Panc1 (cell line): ENCODE data around the gene PPFIA4. TPM values are rescaled to one million over a fixed set of nuclear protein-coding genes. Genes with fewer than 3 reads are reported as not detected.

Source experiments
- ATAC-seq: fragments of 200-7000 bp; cut with Tn5 transposase; 2 replicates; pipeline ENCODE4 v1.9.1; 2020; ENCODE audit warnings: mild to moderate bottlenecking, moderate library complexity
- BruUV-seq: library from RNA; stranded (reverse); fragments of 400-500 nt; replicated peaks from 2 replicates; lab custom pipeline; 2021; lab: Mats Ljungman, UMichigan
- CTCF ChIA-PET: fragments of 300-600 bp; sonication (Branson Sonifier 250); formaldehyde crosslinking; loops from one replicate; lab custom pipeline; 2022; ENCODE audit warnings: antibody characterized with exemption; lab: Charles Lee
- POLR2A ChIA-PET: fragments of 300-600 bp; sonication (Branson Sonifier 250); formaldehyde crosslinking; loops from one replicate; lab custom pipeline; 2022; ENCODE audit warnings: antibody characterized with exemption; lab: Charles Lee
- DNase-seq: peaks from one replicate; pipeline ENCODE4 v3.0.0-alpha.2; 2010; ENCODE audit warnings: low read depth, low spot score
- H3K27ac ChIP-seq: 2 replicates; pipeline ENCODE4 v1.5.1; 2011; ENCODE audit warnings: mild to moderate bottlenecking, low read length, inconsistent platforms
- H3K27me3 ChIP-seq: fragments of 200-500 bp; sonication (Bioruptor generic); 2 replicates; pipeline ENCODE4 v1.6.0; 2014; ENCODE audit warnings: low read length, inconsistent platforms; ENCODE audit not compliant: control insufficient read depth, insufficient read depth
- H3K36me3 ChIP-seq: fragments of 200-500 bp; sonication (Bioruptor generic); 2 replicates; pipeline ENCODE4 v1.5.1; 2014; ENCODE audit warnings: inconsistent platforms, mild to moderate bottlenecking, low read length, moderate library complexity; ENCODE audit not compliant: control insufficient read depth, insufficient read depth
- H3K4me1 ChIP-seq: 2 replicates; pipeline ENCODE4 v1.5.1; 2011; ENCODE audit warnings: inconsistent platforms, mild to moderate bottlenecking, low read length, moderate library complexity; ENCODE audit not compliant: control insufficient read depth, insufficient read depth
- H3K4me3 ChIP-seq, 2 experiments: 2 replicates each; pipeline ENCODE4 v1.5.1; 2011 to 2012; ENCODE audit warnings: low read depth in 2 of 2, low read length in 2 of 2, mild to moderate bottlenecking in 2 of 2, inconsistent platforms in 1 of 2, moderate library complexity in 1 of 2
- H3K9me3 ChIP-seq: fragments of 200-500 bp; sonication (Bioruptor generic); 2 replicates; pipeline ENCODE4 v1.5.1; 2014; ENCODE audit warnings: low read depth, mild to moderate bottlenecking, inconsistent platforms, low read length, moderate library complexity; ENCODE audit not compliant: control insufficient read depth, insufficient read depth
- CTCF ChIP-seq: fragments of 450-650 bp; IDR thresholded peaks from 2 replicates; pipeline ENCODE4 v1.5.1; 2017; ENCODE audit warnings: mild to moderate bottlenecking
- POLR2AphosphoS5 ChIP-seq: IDR thresholded peaks from 2 replicates; pipeline ENCODE4 v1.6.1; 2012; ENCODE audit warnings: mild to moderate bottlenecking, low read depth, low read length, moderate library complexity
- REST ChIP-seq, 2 experiments: IDR thresholded peaks; 2 replicates each; pipeline ENCODE4 v1.6.1; 2011 to 2012; ENCODE audit warnings: low read depth in 2 of 2, control low read depth in 1 of 2, low read length in 1 of 2, mild to moderate bottlenecking in 1 of 2, moderate library complexity in 1 of 2; ENCODE audit not compliant: insufficient read depth in 1 of 2
- SIN3A ChIP-seq: IDR thresholded peaks from 2 replicates; pipeline ENCODE4 v1.6.1; 2012; ENCODE audit warnings: low read depth, mild to moderate bottlenecking, low read length, moderate library complexity, borderline replicate concordance; ENCODE audit not compliant: insufficient read depth
- TCF7L2 ChIP-seq: IDR thresholded peaks from 2 replicates; pipeline ENCODE4 v1.6.1; 2011; ENCODE audit warnings: mild to moderate bottlenecking, low read depth, low read length, inconsistent platforms
- in situ Hi-C: cut with HindIII; loops from 2 replicates; pipeline ENCODE4 v1.10.0; 2016; ENCODE audit warnings: low sequenced_read_pairs, low pct_unique_long_range_greater_than_20kb
- intact Hi-C: fragments of 100-400 bp; cut with micrococcal nuclease; formaldehyde crosslinking; loops from one replicate; pipeline ENCODE4 v1.10.0; 2022; ENCODE audit not compliant: unreplicated experiment
- total RNA-seq: library from RNA; stranded (reverse); gene quantifications from one replicate; pipeline ENCODE4 v1.2.1, GENCODE V29; 2021; ENCODE audit not compliant: unreplicated experiment

Gene PPFIA4
- total RNA-seq, 1 experiment from 2014 or later, result 1.9 TPM

GRCh38 chr1:203038217-203038741, 12.0 kb downstream of the PPFIA4 start:
- CTCF ChIA-PET, result interaction anchor here (0.6 to 2.6 kb wide), 4 partner anchors 12 to 178 kb away, joined by 3 to 43 read pairs (median 5); no protein-coding TSS in a partner anchor
- in situ Hi-C loops (no loop called here), intact Hi-C loops (loop anchor here (2.0 to 5.0 kb wide), 3 partner anchors 79 to 179 kb away; no protein-coding TSS in a partner anchor)
- H3K27me3 ChIP-seq, result no peaks in the 10 kb centered on the region
- TF ChIP-seq REST (IDR thresholded peaks at IDR 0.05; ENCODE audit: insufficient read depth in 1 of 2, low read depth in 2 of 2, low read length in 1 of 2), result no peak
- TF ChIP-seq SIN3A, result no peak
- TF ChIP-seq POLR2AphosphoS5, result no peak
- TF ChIP-seq CTCF, result no peak
- TF ChIP-seq TCF7L2, result no peak
- H3K4me1 ChIP-seq, result no peaks in the 10 kb centered on the region
- DNase-seq (no peak), ATAC-seq (no peak)
- no TSS peak for BruUV-seq
- no peaks in the 10 kb centered on the region for H3K9me3 ChIP-seq
- POLR2A ChIA-PET, result no interaction called here
- H3K4me3 ChIP-seq, result no peak overlapping the region
- H3K27ac ChIP-seq, result no peak overlapping the region
- H3K36me3 ChIP-seq, result no peaks in the 10 kb centered on the region

- TF ChIP-seq SIN3A, result no peak
- TF ChIP-seq CTCF, result peak; percentile 93
- Histone ChIP-seq H3K4me3 (no peak overlapping the region), H3K4me1 (no peaks in the 10 kb centered on the region), H3K27me3 (no peaks in the 10 kb centered on the region), H3K9me3 (no peaks in the 10 kb centered on the region), H3K27ac (no peak overlapping the region), H3K36me3 (no peaks in the 10 kb centered on the region)
- DNase-seq (peak; percentile 52), ATAC-seq (peak; percentile 92)
- ChIA-PET CTCF (interaction anchor here (0.6 to 2.6 kb wide), 12 partner anchors 9 to 230 kb away, joined by 3 to 43 read pairs (median 6); partner anchors contain the start of gene PPFIA4), POLR2A (no interaction called here)
- intact Hi-C loops, result loop anchor here (1.0 to 5.0 kb wide), 4 partner anchors 78 to 230 kb away; no protein-coding TSS in a partner anchor
- no TSS peak for BruUV-seq
- in situ Hi-C loops, result no loop called here
Observed at GRCh38 chr1:203038891-203039608, 12.8 kb downstream of the PPFIA4 start.
